DMS153 (cell line): Measurements from ENCODE around the gene CLDND1.
"Not testable (repeated sequence)": the region's sequence is repeated elsewhere in the genome, so short reads cannot be mapped to it uniquely, and the experiment has no call there.

Experiments used
- DNase-seq: peaks from one replicate; lab custom pipeline; 2025; lab: John Stamatoyannopoulos, UW

CLDND1 gene

GRCh38 chr3:98522544-98523281 is at the start of gene CLDND1:
Gene CLDND1, minus strand, starts transcription at chr3:98522902. Its CDS starts 1,478 bp downstream, at chr3:98521424.
- peak; percentile 95 for DNase-seq

DNA sequence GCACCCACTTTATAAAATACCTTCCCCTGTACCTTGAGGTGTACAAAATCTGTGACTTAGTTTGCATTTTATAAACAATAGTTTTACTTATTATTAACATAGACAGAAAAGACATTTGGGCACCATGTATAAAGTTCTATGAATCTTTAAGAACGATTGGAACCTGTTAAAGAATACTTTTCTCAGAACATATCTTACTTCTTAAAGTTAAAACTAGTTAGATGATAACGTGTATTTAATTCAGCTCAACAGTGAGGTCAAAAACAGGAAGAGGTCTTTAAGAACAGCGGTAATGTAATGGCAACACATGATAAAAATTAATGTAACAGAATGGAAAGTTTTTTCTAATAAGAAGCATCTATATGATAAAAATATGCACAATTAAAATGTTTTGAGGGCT is 45.7 kb upstream of the CLDND1 start:
- DNase-seq = no peak

DNA sequence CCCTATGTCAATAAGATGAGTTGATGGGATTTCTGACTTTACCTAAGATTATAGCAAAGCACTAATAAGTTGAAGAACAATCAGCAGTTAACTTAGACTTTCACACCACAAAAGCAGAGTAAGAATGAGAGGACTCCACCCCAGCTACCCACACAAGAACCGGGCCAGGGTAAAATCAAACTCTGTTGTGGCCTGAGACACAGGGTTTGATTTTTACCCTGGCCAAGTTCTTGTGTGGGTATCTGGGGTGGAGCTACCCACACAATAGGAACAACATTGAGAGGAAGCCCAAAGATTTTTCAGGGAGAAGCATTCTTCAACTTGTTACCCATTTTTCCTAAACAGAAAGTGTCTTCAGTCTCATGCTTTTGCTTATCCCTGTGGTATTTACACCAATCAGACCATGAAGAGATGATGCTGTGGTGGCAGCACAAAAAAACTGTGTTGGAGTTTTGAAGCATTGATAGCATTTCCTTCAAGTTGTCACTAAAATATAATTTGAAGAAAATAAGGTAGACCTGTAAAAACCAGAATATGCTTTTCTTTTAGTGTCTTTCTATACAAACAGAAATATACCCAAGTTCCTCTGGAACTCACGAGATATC is 45.1 kb upstream of the CLDND1 start:
- no peak for DNase-seq

DNA sequence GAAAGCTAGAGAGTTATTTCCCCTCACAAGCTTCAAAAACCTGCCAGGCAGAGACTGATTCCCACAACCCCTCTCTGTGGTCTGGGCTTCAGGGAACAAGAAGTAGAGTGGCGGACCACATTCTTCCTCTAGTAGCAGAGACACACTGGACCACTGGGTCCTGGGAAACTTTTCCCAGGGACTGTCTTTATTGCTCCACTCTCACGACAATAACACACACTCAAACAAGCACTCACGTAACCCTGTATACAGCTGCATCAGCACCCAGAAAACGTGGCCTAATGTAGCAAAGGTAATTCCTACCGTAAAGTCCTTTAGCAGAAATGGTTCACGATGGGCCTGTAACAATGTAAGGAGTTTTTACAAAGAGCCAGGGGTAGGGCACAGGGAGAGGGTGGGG is 43.1 kb upstream of the CLDND1 start:
- DNase-seq = no peak

DNA sequence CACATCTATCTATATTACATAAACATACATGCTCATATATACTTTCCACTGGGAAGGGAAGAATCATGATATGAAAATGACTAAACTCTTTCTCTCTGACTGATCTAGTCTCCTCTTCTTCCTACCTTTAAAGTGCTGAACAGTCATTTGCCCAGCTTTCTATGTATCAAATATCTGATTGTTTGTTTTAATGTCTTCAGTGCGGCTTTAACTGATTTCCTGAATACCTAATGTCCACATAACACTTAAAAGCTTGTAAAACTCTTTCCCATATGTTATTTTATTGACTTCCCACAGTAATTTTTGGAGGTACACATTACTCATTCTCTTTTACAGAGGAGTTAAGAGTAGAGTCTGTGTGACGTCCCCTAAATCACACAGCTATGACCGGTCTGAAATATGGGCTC is 42.5 kb upstream of the CLDND1 start:
- no peak for DNase-seq

DNA sequence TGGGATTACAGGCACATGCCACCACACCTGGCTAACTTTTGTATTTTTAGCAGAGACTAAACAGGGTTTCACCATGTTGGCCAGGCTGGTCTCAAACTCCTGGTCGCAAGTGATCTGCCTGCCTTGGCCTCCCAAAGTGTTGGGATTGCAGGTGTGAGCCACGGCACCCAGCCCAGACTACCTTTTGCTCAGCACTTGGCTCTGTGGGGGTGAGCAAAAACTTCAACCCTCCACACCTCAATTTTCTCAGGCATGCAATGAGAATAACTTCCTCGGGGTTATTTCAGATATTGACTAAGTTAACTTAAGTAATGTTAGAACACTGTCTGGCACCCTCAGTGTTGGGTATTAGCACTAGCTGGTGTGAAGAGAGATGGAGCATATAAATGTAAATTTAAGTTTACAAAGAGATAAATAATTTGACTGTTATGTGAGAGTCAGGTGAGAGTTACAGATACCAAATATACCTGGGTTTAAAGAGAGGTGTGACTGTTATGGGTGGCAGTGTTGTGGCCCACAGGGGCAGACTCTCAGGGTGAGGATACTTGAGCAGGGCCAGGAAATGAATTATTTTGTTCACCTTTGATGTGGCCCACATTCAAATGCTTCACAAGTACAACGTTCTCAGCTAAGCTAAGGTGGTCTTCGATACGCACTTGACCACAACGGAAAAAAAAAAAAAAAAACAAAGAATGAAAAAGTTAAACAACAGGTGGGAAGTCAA is 41.7 kb upstream of the CLDND1 start:
- DNase-seq = no peak

DNA sequence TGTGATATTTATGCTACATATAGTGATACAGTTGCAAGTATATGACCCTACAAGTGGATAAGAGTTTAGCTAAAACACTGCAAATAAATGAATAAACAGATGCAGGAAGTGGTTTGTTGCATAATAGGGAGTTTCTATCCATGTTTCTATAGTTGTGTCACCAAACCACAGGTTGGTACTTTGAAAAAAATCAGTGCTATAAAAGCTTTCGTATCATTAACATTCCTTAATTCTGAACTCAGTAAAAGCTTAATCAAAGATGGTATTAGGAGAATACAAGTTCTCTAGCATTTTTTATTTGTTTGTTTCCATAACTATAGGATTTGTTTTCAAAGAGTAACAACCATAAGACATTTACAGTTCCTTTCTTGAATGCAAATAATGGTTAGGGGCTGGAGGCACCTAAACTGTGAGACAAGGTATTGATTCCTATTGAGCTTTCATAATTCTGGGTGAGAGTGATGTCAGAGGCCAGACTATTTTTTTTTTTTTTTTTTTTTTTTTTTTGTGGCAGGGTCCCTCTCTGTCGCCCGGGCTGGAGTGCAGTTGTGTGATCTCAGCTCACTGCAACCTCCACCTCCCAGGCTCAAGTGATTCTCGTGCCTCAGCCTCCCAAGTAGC is 41.1 kb upstream of the CLDND1 start:
- DNase-seq = no peak

GRCh38 chr3:98561727-98562521 is 39.2 kb upstream of the CLDND1 start:
- DNase-seq = no peak

DNA sequence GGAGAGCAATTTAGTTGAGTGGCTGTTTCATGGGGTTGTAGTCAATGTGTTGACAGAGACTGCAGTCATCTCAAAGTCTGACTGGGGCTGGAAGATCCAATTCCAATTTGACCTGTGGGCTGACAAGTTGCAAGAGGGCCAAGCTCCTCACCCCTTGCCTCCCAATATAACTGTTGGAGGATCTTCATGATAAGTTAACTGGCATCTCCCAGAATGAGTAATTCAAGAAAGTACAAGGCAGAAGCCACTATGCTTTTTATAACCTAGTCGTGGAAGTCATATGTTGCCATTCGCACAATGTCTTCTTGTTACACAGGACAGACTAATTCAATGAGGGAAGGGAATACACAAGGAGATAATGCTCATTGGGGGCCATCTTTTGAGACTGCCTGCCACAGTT is 38.2 kb upstream of the CLDND1 start:
- DNase-seq = no peak

DNA sequence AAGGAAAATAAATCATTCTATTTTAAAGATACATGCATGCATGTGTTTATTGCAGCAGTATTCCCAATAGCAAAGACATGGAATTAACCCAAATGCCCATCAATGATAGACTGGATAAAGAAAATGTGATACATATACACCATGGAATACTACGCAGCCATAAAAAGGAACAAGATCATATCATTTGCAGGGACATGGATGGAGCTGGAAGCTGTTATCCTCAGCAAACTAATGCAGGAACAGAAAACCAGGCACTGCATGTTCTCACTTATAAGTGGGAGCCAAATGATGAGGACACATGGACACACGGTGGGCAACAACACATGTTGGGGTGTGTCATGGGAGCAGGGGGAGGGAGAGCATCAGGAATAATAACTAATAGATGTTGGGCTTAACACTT is 37.1 kb upstream of the CLDND1 start:
- DNase-seq = not testable (repeated sequence)

DNA sequence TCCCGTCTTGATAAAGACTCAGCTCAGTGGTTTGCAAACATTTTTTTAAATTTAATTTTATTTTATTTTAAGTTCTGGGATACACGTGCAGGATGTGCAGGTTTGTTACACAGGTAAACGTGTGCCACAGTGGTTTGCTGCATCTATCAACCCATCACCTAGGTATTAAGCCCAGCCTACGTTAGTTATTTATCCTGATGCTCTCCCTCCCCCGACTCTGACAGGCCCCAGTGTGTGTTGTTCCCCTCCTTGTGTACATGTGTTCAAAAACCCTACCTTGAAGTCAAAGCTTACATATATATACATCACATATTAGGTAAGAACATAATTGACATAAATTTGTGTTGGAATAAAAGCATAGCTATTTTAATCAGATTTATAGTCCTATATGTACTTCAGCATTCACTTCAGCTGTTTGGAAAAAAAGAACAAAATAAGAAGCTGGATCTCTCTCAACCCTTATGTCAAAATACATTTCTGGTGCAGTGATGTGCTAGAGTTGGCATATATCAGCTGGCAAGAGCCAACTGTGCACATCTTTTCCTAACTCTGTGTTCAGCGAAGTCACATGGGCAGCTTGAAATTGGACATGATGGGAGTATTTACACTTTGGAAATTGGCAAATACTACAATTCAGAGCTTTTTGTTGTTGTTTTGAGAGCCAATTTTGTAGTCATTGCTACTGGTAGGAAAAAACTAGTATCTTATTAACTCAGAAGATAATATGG is 35.6 kb upstream of the CLDND1 start:
- DNase-seq = no peak

GRCh38 chr3:98557324-98558010 is 34.8 kb upstream of the CLDND1 start:
- no peak for DNase-seq

GRCh38 chr3:98556164-98557130 is 33.7 kb upstream of the CLDND1 start:
- DNase-seq = no peak

- no peak for DNase-seq
Measured at GRCh38 chr3:98555025-98555379, 32.3 kb upstream of the CLDND1 start.

GRCh38 chr3:98554580-98554979 is 31.9 kb upstream of the CLDND1 start:
- no peak for DNase-seq

GRCh38 chr3:98553753-98554152 is 31.1 kb upstream of the CLDND1 start:
- DNase-seq = no peak

GRCh38 chr3:98553021-98553563 is 30.4 kb upstream of the CLDND1 start:
- no peak for DNase-seq

GRCh38 chr3:98552232-98553020 is 29.7 kb upstream of the CLDND1 start:
- DNase-seq = no peak
